ENCODE results near the gene SLX4IP.

- TF ChIP-seq EP300 (IDR thresholded peaks at IDR 0.05; ENCODE audit: borderline replicate concordance) (no peak), FOXM1 (IDR thresholded peaks at IDR 0.05; ENCODE audit: borderline replicate concordance, low read depth) (no peak), TAF1 (IDR thresholded peaks at IDR 0.05; ENCODE audit: low read depth) (no peak), ZBTB7A (IDR thresholded peaks at IDR 0.05; ENCODE audit: low read depth) (no peak), YY1 (IDR thresholded peaks at IDR 0.05; ENCODE audit: low read depth) (no peak)
Observed at GRCh38 chr20:10673176-10673841, 238.2 kb downstream of the SLX4IP start.
